ENCODE results near the gene VMAC. TPM values are rescaled to one million over a fixed set of nuclear protein-coding genes. Genes with fewer than 3 reads are reported as not detected.

VMAC gene
- total RNA-seq, 4 donors from 2014 or later, result 10.2 to 15.2 (median 10.8) TPM

- no peak overlapping the region for H3K4me3 ChIP-seq (ENCODE audit: low read depth, poor library complexity, severe bottlenecking)
- intact Hi-C loops (cut with DNase I; ENCODE audit: low total_unique reads), result no loop called here
- TF ChIP-seq CTCF (IDR thresholded peaks at IDR 0.05) (no peak), POLR2A (IDR thresholded peaks at IDR 0.05) (no peak)
- no peak for DNase-seq (ENCODE audit: low spot score in 2 of 2)
- 60 to 74% methylated on average over 14 of the region's 14 CpGs for WGBS, 2 donors
Observed at GRCh38 chr19:5929625-5930024, 25.0 kb downstream of the VMAC start.

GRCh38 chr19:5931251-5931650, 26.6 kb downstream of the VMAC start:
- H3K4me3 ChIP-seq (ENCODE audit: low read depth, poor library complexity, severe bottlenecking), result no peak overlapping the region
- no peak for DNase-seq (ENCODE audit: low spot score in 2 of 2)
- TF ChIP-seq CTCF (IDR thresholded peaks at IDR 0.05) (no peak), POLR2A (IDR thresholded peaks at IDR 0.05) (no peak)
- intact Hi-C loops (cut with DNase I; ENCODE audit: low total_unique reads), result no loop called here
- 79 to 86% methylated on average over 4 to 11 of the region's 11 CpGs for WGBS, 2 donors

GRCh38 chr19:5932146-5932545, 27.5 kb downstream of the VMAC start:
- no peak for TF ChIP-seq POLR2A (IDR thresholded peaks at IDR 0.05)
- no peak for TF ChIP-seq CTCF (IDR thresholded peaks at IDR 0.05)
- 96 to 97% methylated on average over 18 of the region's 18 CpGs for WGBS, 2 donors
- no peak overlapping the region for H3K4me3 ChIP-seq (ENCODE audit: low read depth, poor library complexity, severe bottlenecking)
- no peak for DNase-seq (ENCODE audit: low spot score in 2 of 2)
- intact Hi-C loops (cut with DNase I; ENCODE audit: low total_unique reads), result no loop called here

- intact Hi-C loops (cut with DNase I; ENCODE audit: low total_unique reads), result no loop called here
- no peak for TF ChIP-seq CTCF (IDR thresholded peaks at IDR 0.05)
- TF ChIP-seq POLR2A (IDR thresholded peaks at IDR 0.05), result no peak
- WGBS, 2 donors, result 91 to 92% methylated on average over 20 to 21 of the region's 21 CpGs
- H3K4me3 ChIP-seq (ENCODE audit: low read depth, poor library complexity, severe bottlenecking), result no peak overlapping the region
- no peak for DNase-seq (ENCODE audit: low spot score in 2 of 2)
Observed at GRCh38 chr19:5932609-5933262, 28.1 kb downstream of the VMAC start.

- intact Hi-C loops (cut with DNase I; ENCODE audit: low total_unique reads), result no loop called here
- 87 to 91% methylated on average over 17 to 20 of the region's 20 CpGs for WGBS, 2 donors
- no peak for TF ChIP-seq CTCF (IDR thresholded peaks at IDR 0.05)
- TF ChIP-seq POLR2A (IDR thresholded peaks at IDR 0.05), result no peak
- H3K4me3 ChIP-seq (ENCODE audit: low read depth, poor library complexity, severe bottlenecking), result no peak overlapping the region
- no peak for DNase-seq (ENCODE audit: low spot score in 2 of 2)
Observed at GRCh38 chr19:5933391-5934068, 28.9 kb downstream of the VMAC start.

Data from lower leg skin (tissue), 4 donors.